Right atrium auricular region (tissue), 2 donors: ENCODE results near the gene ARFGAP1. TPM values are rescaled to one million over a fixed set of nuclear protein-coding genes. Genes with fewer than 3 reads are reported as not detected.

Experiments
- DNase-seq: peaks from one replicate; pipeline ENCODE4 v3.0.0-alpha.2; 2019; ENCODE audit warnings: low spot score
- H3K27ac ChIP-seq, 2 donors: fragments of 200-600 bp; sonication (generic); 1 replicate in 1 of 2; 2 replicates in 1 of 2; pipeline ENCODE4 v1.5.1; 2016 to 2019
- H3K27me3 ChIP-seq, 2 donors: fragments of 200-600 bp; sonication (generic); one replicate each; pipeline versions ENCODE4 v1.5.1 to v1.6.0; 2017 to 2019
- H3K36me3 ChIP-seq: fragments of 200-600 bp; sonication (generic); one replicate; pipeline ENCODE4 v1.5.1; 2016
- H3K4me1 ChIP-seq, 2 donors: fragments of 200-600 bp; sonication (generic); one replicate each; pipeline versions ENCODE4 v1.5.1 to v1.6.0; 2017 to 2019
- H3K4me3 ChIP-seq, 2 donors: fragments of 200-600 bp; sonication (generic); 1 replicate in 1 of 2; 2 replicates in 1 of 2; pipeline ENCODE4 v1.5.1; 2017 to 2019; ENCODE audit warnings: mild to moderate bottlenecking in 1 of 2, moderate library complexity in 1 of 2
- H3K9me3 ChIP-seq, 2 donors: fragments of 200-600 bp; sonication (generic); one replicate each; pipeline ENCODE4 v1.5.1; 2019
- CTCF ChIP-seq, 2 donors: fragments of 200-600 bp; sonication (generic); IDR thresholded peaks; one replicate each; pipeline ENCODE4 v1.5.1; 2019; ENCODE audit warnings: antibody characterized with exemption in 2 of 2
- total RNA-seq, 2 donors: library from RNA; depleted of rRNA; stranded (reverse); fragments of >200 nt; gene quantifications; one replicate each; pipeline ENCODE4 v1.1.0, GENCODE V29; 2016

The ARFGAP1 gene
- total RNA-seq, 2 donors from 2014 or later, result 19.1 to 20.7 TPM

DNA sequence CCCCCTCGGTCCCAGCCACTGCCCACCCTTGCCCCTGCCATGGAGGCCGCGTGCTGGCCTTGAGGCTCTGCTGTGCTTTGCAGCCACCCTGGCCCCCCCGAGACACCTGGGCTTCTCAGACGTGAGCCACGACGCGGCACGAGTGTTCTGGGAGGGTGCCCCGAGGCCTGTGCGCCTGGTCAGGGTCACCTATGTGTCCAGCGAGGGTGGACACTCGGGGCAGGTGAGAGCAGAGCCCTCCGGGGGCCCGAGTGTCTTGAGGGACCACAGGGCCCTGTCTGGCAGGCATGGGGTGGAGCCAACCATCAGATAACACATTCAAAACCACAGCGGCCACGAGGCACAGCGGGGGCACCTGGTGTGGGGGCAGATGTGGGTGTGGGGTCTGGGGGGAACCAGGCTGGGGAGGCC, 39.2 kb downstream of the ARFGAP1 start:
- no peak for DNase-seq
- TF ChIP-seq CTCF (IDR thresholded peaks at IDR 0.05), result no peak
- no peaks in the 10 kb centered on the region for H3K9me3 ChIP-seq
- H3K4me1 ChIP-seq, result peaks cover 0 to 7% of the 10 kb centered on the region in 2 donors
- H3K36me3 ChIP-seq, result no peaks in the 10 kb centered on the region
- no peaks in the 10 kb centered on the region for H3K27me3 ChIP-seq
- H3K4me3 ChIP-seq, result no peak overlapping the region
- H3K27ac ChIP-seq, result no peak overlapping the region

GRCh38 chr20:63312273-63312672, 39.7 kb downstream of the ARFGAP1 start:
- Histone ChIP-seq H3K27me3 (no peaks in the 10 kb centered on the region), H3K27ac (no peak overlapping the region)
- no peak for DNase-seq

DNA sequence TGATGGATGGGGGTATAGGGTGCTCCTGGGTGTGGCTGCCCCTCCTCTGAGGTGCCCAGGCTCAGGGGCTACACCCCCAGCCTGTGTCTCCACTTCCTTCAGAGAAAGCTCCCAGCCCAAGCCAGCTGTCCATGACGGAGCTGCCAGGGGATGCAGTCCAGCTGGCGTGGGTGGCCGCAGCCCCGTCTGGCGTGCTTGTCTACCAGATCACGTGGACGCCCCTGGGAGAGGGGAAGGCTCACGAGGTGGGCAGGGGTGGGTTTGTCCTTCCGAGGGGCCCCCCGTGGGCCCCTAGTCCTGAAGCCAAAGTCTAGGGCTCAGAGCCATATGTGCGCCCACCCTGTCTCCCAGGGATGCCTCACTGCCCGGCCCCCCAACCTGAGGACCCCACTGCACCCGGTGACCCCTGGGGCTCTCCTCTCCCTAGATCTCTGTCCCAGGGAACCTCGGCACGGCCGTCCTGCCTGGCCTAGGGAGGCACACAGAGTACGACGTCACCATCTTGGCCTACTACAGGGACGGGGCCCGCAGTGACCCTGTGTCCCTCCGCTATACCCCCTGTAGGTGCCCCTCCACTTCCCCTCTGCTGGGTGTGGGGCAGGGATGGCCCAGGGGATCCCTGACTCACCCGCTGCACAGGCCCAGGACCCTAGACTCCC, 40.2 kb downstream of the ARFGAP1 start:
- no peaks in the 10 kb centered on the region for H3K36me3 ChIP-seq
- no peak overlapping the region for H3K27ac ChIP-seq
- peaks cover 0 to 7% of the 10 kb centered on the region in 2 donors for H3K4me1 ChIP-seq
- H3K4me3 ChIP-seq, result no peak overlapping the region
- TF ChIP-seq CTCF (IDR thresholded peaks at IDR 0.05), result no peak
- no peak for DNase-seq
- no peaks in the 10 kb centered on the region for H3K9me3 ChIP-seq
- no peaks in the 10 kb centered on the region for H3K27me3 ChIP-seq

More at GRCh38 chr20:63312273-63312672, 39.7 kb downstream of the ARFGAP1 start:
- TF ChIP-seq CTCF (IDR thresholded peaks at IDR 0.05), result no peak
- Histone ChIP-seq H3K9me3 (no peaks in the 10 kb centered on the region), H3K4me3 (no peak overlapping the region), H3K4me1 (peaks cover 0 to 7% of the 10 kb centered on the region in 2 donors), H3K36me3 (no peaks in the 10 kb centered on the region)

DNA sequence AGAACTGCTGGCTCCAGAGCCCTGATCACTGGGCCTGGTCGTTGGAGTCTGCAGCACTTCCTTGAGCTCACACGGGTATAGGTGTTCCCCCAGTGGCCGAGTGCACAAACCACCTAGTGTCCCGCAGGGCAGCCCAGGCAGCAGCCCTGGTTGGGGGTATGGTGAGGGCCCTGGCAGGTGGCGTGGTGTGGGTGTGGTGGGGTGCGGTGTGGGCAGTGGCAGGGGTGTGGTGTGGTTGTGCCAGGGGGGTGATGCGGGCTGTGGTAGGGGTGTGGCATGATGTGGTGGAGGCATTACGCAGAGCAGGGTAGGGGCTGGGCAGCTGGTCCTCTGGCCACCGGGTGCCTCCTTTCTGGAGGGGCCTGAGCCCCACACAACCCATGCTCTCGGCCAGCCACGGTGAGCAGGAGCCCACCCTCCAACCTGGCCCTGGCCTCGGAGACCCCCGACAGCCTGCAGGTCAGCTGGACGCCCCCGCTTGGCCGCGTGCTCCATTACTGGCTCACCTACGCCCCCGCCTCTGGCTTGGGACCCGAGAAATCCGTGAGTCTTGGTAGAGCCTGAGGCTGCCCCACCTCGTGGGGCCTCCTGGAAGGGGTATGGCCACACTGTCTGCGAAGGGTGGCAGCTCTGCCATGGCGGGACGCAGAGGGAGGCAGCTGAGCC, 40.9 kb downstream of the ARFGAP1 start:
- no peak for DNase-seq
- TF ChIP-seq CTCF (IDR thresholded peaks at IDR 0.05), result no peak
- Histone ChIP-seq H3K36me3 (no peaks in the 10 kb centered on the region), H3K9me3 (no peaks in the 10 kb centered on the region), H3K4me3 (no peak overlapping the region), H3K27me3 (no peaks in the 10 kb centered on the region), H3K4me1 (peaks cover 0 to 7% of the 10 kb centered on the region in 2 donors), H3K27ac (no peak overlapping the region)

DNA sequence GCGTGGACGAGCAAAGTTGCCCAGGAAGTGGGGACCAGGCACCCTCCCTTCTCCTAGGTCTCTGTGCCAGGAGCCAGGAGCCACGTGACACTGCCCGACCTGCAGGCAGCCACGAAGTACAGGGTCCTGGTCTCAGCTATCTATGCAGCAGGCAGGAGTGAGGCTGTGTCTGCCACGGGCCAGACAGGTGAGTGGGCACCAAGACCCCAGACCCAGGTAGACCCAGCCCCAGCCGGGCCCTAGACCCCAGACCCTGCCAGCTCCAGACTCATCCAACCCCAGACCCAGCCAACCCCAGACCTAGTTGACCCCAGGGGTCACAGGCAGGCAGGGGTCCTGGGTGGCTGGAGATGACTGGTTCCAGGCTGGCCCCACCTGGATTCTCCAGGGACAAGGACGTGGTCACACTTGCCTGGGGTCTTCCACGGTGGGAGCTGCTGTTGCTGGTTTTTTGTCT, 41.4 kb downstream of the ARFGAP1 start:
- Histone ChIP-seq H3K36me3 (no peaks in the 10 kb centered on the region), H3K27me3 (no peaks in the 10 kb centered on the region), H3K27ac (no peak overlapping the region), H3K4me1 (peaks cover 0 to 7% of the 10 kb centered on the region in 2 donors), H3K9me3 (no peaks in the 10 kb centered on the region), H3K4me3 (no peak overlapping the region)
- no peak for TF ChIP-seq CTCF (IDR thresholded peaks at IDR 0.05)
- no peak for DNase-seq
